ENCODE data around the gene ZNF480. TPM values are rescaled to one million over a fixed set of nuclear protein-coding genes. Genes with fewer than 3 reads are reported as not detected.
"Not testable (repeated sequence)": the region's sequence is repeated elsewhere in the genome, so short reads cannot be mapped to it uniquely, and the experiment has no call there.

The ZNF480 gene
- polyA plus RNA-seq, 3 donors: 16.5 to 20.5 (median 18.8) TPM

DNA sequence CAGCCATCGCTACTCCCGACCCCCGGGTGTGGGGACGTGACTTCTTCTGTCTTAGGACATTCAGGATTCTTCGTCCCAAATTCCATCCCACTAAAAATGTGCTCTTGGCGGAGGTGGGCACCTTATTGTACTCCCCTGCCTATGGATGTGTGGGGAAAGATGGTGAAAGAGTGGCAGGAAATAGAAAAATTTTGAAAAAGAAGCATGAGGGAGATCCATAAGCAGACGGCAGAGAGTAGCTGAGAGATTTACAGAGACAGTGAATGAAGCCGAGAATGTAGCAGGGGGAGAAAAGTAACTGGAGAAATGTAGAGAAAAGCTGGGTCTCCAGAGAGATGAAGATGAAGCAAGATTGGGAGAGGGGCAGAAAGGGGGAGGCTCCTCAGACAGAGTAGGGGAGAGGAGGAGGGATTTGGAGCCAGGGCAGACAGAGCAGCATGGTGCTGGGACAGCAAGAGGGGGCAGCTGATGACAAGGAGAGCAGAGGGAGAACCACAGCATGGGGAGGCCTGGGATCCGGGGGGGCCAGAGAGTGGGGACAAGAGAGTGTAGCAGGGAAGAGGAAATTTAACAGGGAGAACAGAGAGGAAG, 39.9 kb downstream of the ZNF480 start:
- DNase-seq (ENCODE audit: low read depth in 3 of 3, low spot score in 2 of 3): peak in 2 of 3 donors; percentile 10 to 15

DNA sequence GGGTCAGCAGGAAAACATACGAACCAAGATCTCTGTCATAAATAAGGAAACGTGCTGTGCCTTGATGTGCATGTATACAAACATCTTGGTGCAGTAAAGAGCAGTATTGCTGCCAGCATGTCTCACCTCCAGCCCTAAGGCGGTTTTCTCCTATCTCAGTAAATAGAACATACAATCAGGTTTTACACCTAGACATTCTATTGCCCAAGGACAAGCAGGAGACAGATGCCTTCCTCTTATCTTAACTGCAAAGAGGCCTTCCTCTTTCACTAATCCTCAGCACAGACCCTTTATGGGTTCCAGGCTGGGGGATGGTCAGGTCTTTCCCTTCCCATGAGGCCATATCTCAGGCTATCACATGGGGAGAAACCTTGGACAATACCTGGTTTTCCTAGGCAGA, 42.1 kb downstream of the ZNF480 start:
- not testable (repeated sequence) for DNase-seq (ENCODE audit: low read depth in 3 of 3, low spot score in 2 of 3)

- peak; percentile 64 to 73 (median 69) for DNase-seq (ENCODE audit: low read depth in 3 of 3, low spot score in 2 of 3)
Observed at GRCh38 chr19:52343548-52343947, 46.6 kb downstream of the ZNF480 start.

DNA sequence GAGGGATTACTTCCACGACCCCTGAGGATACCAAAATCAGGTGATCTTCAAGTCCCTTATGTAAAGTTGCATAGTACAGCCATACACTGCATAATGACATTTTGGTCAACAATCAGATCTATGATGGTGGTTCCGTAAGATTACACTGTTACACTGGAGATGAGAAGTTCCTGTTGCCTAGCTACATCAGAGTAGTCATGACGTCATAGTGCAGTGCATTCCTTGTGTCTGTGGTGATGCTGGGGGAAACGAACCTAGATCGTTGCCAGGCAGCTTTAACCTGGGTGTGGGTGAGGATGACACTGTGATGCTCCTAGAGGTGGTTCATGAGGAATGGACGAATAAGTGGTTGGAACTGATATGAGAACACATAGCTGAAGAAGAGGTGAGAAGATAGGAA, 48.2 kb downstream of the ZNF480 start:
- no peak for DNase-seq (ENCODE audit: low read depth in 3 of 3, low spot score in 2 of 3)

DNA sequence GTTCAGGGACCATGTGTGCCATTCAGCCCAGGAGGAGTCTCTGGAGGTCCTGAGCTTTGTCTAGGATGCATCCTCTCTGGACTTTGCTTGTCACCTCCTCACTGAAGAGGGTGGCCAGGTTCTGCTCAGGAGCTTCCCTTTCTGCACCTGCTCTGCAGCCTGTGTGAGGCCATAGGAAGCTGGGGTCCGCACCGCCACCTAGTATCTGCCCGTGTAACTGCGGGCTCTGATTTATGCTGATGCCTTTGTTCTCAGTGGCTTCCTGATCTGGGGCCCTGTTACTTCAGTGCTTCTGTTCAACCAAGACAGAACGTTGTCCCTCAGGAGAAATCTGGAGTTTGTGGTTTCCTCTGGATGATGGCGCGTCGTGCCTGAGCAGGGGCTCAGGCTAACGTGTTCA, 54.5 kb downstream of the ZNF480 start:
- DNase-seq (ENCODE audit: low read depth in 3 of 3, low spot score in 2 of 3): no peak

DNA sequence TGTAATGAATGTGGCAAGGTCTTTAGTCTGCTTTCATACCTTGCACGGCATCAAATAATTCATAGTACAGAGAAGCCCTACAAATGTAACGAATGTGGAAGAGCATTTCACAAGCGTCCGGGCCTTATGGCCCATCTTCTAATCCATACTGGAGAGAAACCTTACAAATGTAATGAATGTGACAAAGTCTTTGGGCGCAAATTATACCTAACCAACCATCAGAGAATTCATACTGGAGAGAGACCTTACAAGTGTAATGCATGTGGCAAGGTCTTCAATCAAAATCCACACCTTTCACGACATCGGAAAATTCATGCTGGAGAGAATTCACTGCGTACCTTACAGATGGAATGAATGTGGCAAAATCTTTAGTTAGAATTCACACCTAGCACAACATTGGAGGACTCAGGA, 69.5 kb downstream of the ZNF480 start:
- no peak for DNase-seq (ENCODE audit: low read depth in 3 of 3, low spot score in 2 of 3)

DNA sequence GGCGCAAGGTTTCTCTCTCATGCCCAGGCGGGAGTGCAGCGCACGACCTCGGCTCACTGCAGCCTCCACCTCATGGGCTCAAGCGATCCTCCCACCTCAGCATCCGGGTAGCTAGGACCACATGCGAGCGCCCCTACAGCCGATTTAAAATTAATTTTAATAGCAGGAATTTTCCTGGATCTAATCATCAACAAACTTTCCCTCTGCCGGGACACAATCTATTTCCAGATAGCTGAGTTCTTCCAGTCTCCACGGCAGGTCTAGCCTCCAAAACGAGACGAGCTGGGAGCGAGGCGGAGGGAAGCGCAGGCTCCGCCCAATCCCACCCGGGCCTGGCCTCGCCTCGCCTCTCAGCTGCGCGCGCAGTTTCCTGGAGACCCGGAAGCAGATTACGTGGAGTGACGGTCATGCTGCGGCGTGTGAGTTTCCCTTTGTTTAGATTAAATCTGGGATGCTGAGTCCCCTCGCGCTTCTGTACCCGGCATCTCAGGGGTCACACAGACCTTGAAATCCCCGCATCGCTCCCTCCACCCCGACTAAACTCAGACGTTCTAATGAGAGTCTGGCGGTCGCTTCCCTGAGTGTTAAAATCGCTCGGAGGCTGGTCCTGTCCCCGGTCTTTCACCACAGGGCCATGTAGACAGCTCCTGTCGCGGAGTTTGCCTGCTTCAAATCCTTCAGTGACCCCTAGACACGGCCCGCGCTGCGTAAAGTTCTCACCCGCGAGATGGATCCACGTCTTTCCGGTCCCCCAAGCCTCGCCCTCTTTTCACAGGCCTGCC, 72.8 kb downstream of the ZNF480 start, which contains the start of gene ZNF880:
ZNF880 (plus strand) TSS at position 365 of the 782 bp plus-strand sequence; CDS start at position 408, 43 bp downstream.
- peak; percentile 88 to 94 (median 90) for DNase-seq (ENCODE audit: low read depth in 3 of 3, low spot score in 2 of 3)

DNA sequence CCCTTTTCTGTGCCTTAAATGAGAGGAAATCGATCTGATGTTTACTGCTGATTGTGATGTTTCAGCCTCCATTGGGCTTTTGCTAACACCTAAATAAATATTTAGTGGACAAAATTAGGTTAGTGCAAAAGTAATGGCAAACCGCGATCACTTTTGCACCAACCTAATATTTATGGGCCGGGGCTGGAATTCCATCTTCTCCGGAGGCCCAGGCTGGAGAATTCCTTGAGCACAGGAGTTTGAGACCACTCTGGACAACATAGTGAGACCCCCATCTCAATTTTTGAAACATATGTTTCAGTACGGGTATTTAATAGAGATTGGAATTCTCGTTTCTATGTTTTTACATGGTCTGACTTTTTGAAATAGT, 73.4 kb downstream of the ZNF480 start:
- no peak for DNase-seq (ENCODE audit: low read depth in 3 of 3, low spot score in 2 of 3)

Other genes with a start within 250 kb of the ZNF480 start
- 10 to 100 TPM; 21.3 to 25.0 (median 23.0) TPM for gene ZNF432, start 248.3 kb upstream of the ZNF480 start, polyA plus RNA-seq (ENCODE audit: insufficient read length in 3 of 3)
- gene ZNF841, start 201.4 kb upstream of the ZNF480 start, polyA plus RNA-seq (ENCODE audit: insufficient read length in 3 of 3): 10 to 100 TPM; 12.7 to 16.2 (median 13.8) TPM
- gene ZNF616, start 157.2 kb upstream of the ZNF480 start, polyA plus RNA-seq (ENCODE audit: insufficient read length in 3 of 3): 10 to 100 TPM; 21.3 to 22.0 (median 21.8) TPM
- gene ZNF836, start 125.5 kb upstream of the ZNF480 start, polyA plus RNA-seq (ENCODE audit: insufficient read length in 3 of 3): 10 to 100 TPM; 17.2 to 21.4 (median 18.2) TPM
- gene PPP2R1A, start 107.1 kb upstream of the ZNF480 start, polyA plus RNA-seq (ENCODE audit: insufficient read length in 3 of 3): 100 to 1,000 TPM; 423 to 502 (median 490) TPM
- 10 to 100 TPM; 19.7 to 25.0 (median 23.5) TPM for gene ZNF766, start 27.6 kb upstream of the ZNF480 start, polyA plus RNA-seq (ENCODE audit: insufficient read length in 3 of 3)
- gene ZNF610, start 39.1 kb downstream of the ZNF480 start, polyA plus RNA-seq (ENCODE audit: insufficient read length in 3 of 3): 10 to 100 TPM; 13.4 to 14.0 (median 13.7) TPM
- 10 to 100 TPM; 20.0 to 29.7 (median 21.7) TPM for gene ZNF880, start 72.8 kb downstream of the ZNF480 start, polyA plus RNA-seq (ENCODE audit: insufficient read length in 3 of 3)
- gene ZNF528, start 100.7 kb downstream of the ZNF480 start, polyA plus RNA-seq (ENCODE audit: insufficient read length in 3 of 3): 10 to 100 TPM; 27.4 to 29.6 (median 29.6) TPM
- under 1 TPM; 0.57 to 0.62 (median 0.58) TPM for gene ZNF534, start 132.0 kb downstream of the ZNF480 start, polyA plus RNA-seq (ENCODE audit: insufficient read length in 3 of 3)
- gene ZNF578, start 156.4 kb downstream of the ZNF480 start, polyA plus RNA-seq (ENCODE audit: insufficient read length in 3 of 3): 1 to 10 TPM; 5.6 to 7.9 (median 6.8) TPM
- 10 to 100 TPM in 2 of 3 donors, 1 to 10 TPM in 1; 9.0 to 11.1 (median 10.7) TPM for gene ZNF808, start 230.5 kb downstream of the ZNF480 start, polyA plus RNA-seq (ENCODE audit: insufficient read length in 3 of 3)